ENCODE measurements around the gene GALP. TPM values are rescaled to one million over a fixed set of nuclear protein-coding genes. Genes with fewer than 3 reads are reported as not detected.
"Not testable (repeated sequence)": the region's sequence is repeated elsewhere in the genome, so short reads cannot be mapped to it uniquely, and the experiment has no call there.

The GALP gene
- total RNA-seq, 1 donor from 2014 or later: not detected

DNA sequence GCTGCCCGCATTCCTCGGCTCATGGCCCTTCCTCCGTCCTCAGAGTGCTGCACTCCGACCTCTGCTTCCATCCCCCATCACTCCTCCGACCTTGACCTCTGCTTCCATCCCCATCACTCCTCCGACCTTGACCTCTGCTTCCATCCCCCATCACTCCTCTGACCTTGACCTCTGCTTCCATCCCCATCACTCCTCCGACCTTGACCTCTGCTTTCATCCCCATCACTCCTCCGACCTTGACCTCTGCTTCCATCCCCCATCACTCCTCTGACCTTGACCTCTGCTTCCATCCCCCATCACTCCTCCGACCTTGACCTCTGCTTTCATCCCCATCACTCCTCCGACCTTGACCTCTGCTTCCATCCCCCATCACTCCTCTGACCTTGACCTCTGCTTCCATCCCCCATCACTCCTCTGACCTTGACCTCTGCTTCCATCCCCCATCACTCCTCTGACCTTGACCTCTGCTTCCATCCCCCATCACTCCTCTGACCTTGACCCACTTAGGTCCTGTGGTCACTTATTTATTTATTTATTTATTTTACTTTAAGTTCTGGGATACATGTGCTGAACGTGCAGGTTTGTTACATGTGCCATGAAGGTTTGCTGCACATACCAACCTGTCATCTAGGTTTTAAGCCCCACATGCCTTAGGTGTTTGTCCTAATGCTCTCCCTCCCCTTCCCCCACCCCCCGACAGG lies 26.7 kb upstream of the GALP start:
- ATAC-seq: not testable (repeated sequence)

- ATAC-seq: no peak
These were observed 26.2 kb upstream of the GALP start for GRCh38 chr19:56149656-56150038.

GRCh38 chr19:56150358-56150757 lies 25.4 kb upstream of the GALP start:
- ATAC-seq: no peak

DNA sequence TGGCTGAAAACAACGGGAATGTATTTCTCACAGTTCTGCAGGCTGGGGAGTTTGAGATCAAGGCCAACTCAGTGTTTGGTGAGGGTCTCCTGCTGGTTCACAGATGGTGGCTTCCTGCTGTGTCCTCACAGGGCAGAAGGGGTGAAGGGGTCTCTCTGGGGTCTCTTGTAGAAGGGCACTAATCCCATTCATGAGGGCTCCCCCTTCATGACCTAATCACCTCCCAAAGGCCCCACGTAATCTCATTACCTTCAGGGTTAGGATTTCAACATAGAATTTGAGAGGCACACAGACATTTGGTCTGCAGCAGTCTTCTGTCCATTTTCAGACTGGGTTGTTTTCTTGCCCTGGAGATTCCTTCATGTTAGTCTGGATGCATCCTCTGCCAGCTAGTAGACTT lies 23.2 kb upstream of the GALP start:
- no peak for ATAC-seq

GRCh38 chr19:56153507-56153906 lies 22.3 kb upstream of the GALP start:
- no peak for ATAC-seq

GRCh38 chr19:56155124-56155687 lies 20.6 kb upstream of the GALP start:
- ATAC-seq: peak; percentile 60

GRCh38 chr19:56156768-56157167 lies 19.0 kb upstream of the GALP start:
- ATAC-seq: no peak

- no peak for ATAC-seq
These were observed 17.5 kb upstream of the GALP start for GRCh38 chr19:56158170-56158757.

DNA sequence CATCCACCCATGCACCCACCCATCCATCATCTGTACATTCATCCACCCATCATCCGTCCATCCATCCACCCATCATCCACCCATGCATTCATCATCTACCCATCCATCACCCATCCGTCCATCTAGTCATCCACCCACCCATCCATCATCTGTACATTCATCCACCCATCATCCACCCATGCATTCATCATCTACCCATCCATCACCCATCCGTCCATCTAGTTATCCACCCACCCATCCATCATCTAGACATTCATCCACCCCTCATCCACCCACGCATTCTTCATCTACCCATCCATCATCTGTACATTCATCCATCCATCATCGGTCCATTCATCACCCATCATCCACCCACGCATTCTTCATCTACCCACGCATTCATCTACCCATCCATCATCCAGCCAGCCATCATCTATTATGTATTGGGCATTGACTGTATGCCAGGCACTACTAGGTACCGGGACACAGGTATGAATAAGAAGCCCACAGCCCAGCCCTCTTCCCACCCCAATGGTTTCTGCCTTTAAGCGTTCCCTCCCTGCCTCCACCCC lies 16.7 kb upstream of the GALP start:
- no peak for ATAC-seq

- ATAC-seq: no peak
These were observed 16.1 kb upstream of the GALP start for GRCh38 chr19:56159622-56160271.

GRCh38 chr19:56161534-56161933 lies 14.3 kb upstream of the GALP start:
- ATAC-seq: no peak

DNA sequence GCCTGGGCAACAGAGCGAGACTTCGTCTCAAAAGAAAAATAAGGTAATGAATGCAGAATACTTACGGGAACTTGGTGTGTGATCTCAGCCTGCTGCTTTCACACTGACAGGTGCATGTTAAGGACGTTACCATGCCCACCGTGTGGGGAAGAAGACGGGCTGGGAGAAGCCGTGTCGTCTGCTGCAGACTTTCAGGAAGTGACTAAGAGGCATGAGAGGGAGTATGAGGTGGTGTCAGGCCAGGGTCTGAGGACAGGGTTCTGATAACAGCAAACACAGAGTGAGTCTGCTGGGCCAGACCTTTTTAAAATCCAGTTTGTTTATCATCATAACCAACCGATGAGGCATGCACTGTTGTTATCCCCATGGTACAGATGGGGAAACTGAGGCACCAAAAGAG lies 13.6 kb upstream of the GALP start:
- no peak for ATAC-seq

DNA sequence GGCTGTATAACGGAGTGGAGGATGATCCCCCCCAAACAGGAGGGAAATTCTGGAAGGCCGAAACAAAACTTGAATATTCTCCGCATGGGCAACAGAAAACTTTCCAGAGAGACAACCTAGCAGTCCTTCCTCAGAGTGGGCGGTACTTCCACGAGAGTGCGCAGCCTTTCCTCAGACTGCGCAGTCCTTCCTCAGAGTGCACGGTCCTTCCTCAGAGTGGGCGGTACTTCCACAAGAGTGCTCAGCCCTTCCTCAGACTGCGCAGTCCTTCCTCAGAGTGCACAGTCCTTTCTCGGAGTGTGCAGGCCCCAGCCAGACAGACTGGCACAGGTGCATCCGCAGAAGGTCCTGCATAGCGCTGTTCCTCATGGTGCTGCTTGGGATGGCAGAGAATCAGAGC lies 12.7 kb upstream of the GALP start:
- ATAC-seq: no peak

GRCh38 chr19:56167064-56167578 lies 8.7 kb upstream of the GALP start:
- ATAC-seq: no peak

DNA sequence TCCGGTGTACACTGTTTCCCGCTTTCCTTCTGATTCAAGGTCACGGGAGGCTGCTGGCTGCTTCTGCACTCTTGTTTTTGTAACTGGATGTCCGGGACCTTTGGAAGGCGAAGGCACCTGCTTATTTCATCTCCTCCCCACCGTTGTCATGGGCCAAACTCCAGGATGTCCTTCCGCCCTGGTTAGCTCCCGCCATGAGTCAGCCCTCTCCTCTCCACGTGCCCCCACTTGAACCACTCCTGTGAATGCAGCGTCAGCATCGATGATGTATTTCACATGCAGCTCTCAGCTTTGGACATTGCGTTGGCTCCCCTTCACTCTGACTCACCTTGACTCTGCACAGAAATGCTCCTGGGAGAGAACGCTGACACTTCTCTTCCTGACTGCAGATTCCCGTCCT lies 5.5 kb upstream of the GALP start:
- peak; percentile 99 for ATAC-seq

- ATAC-seq: no peak
These were observed 1.7 kb upstream of the GALP start for GRCh38 chr19:56174086-56174485.

GRCh38 chr19:56174550-56174949 lies 1.3 kb upstream of the GALP start:
- no peak for ATAC-seq

GRCh38 chr19:56176310-56176709 lies 502 bp downstream of the GALP start:
- not testable (repeated sequence) for ATAC-seq

- ATAC-seq: no peak
These were observed 1.1 kb downstream of the GALP start for GRCh38 chr19:56176881-56177280.

GRCh38 chr19:56177564-56178243 lies 1.9 kb downstream of the GALP start:
- ATAC-seq: no peak

DNA sequence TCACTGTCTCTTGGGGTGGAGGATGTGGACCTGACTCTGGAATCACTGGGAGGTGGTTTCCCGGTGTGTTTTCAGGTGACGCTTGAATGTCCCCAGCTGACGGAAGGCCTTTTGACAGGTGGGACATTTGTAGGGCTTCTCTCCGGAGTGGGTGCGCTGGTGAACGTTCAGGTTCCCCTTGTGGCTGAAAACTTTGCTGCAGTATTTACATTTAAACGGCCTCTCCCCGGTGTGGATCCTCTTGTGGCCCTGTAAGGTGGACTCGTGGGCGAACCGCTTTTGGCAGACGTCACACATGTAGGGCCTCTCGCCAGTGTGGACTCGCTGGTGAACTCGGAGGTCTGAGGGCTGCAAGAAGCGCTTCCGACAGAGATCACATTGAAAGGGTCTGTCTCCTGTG lies 14.0 kb downstream of the GALP start:
- ATAC-seq: no peak

GRCh38 chr19:56191115-56191514 lies 15.3 kb downstream of the GALP start:
- no peak for ATAC-seq

DNA sequence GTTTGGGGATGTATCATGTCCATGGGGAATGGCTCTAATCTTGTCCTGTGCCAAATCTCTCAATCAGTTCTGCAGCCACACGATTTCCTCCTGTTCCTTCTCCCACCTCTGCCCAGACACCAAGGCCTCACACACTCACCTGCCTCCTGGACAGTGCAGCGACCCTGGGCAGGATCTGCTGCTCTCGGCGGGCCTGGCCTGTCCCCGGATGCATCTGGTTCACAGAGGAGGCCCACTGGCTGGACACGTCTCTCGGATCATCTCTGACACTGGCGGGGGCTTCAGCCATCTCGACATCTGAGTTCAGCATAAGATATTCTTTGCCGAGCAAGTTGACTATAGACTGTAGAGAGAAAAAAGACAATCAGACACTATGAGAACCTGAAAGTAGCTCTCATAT lies 15.9 kb downstream of the GALP start:
- ATAC-seq: no peak

Data from esophagus mucosa (tissue), 1 donor.